ENCODE data around the gene DSC2.

The DSC2 gene

DNA sequence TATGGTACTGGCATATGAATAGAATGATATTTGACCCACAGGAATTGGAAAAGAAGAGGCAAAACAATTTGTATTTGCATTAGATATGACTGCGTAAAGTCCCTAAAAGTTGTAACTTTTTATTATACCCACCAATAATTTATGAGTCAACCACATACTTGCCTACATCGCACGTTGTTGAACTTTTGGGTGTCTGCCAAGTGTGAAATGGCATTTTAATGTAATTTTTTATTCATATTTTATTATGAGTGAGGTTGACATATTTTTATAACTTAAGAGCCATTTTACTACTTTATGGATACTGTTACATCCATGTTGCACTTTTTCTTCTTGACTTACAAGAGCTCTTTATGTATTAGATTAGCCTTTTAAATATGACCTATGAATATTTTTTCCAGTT, 4.6 kb downstream of the DSC2 start:
- no peak for DNase-seq

DNA sequence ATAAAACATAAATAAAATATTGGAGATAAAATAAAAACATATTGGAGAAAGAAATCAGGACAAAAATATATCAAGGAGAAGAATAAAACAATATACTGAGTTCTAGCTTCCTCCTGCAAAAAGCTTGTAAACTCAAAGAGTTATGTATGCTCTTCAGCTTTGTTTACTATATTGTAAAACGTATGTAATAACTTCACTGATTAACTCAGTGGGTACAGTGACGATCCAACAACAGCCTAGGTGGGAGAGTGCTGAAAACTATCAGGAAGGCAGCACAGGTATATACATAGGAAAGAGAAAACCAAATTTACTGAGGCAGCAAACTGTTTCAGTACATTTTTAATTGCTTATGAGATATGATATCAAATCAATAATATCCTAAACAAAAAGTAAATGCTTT, 8.3 kb downstream of the DSC2 start:
- no peak for DNase-seq

DNA sequence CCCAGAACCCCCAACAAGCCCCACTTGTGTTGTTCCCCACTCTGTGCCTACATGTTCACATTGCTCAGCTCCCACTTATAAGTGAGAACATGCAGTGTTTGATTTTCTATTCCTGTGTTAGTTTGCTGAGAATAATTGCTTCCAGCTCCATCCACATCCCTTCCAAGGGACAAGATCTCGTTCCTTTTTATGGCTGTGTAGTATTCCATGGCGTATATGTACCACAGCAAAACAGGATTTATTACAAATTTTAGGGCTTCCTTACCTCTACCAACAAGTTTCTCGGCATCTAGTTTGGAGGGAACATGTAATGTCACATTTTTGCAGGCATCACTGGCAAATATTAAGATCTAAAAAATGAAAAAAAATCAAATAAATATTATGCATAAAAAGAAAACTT, 8.9 kb downstream of the DSC2 start:
- DNase-seq = no peak

DNA sequence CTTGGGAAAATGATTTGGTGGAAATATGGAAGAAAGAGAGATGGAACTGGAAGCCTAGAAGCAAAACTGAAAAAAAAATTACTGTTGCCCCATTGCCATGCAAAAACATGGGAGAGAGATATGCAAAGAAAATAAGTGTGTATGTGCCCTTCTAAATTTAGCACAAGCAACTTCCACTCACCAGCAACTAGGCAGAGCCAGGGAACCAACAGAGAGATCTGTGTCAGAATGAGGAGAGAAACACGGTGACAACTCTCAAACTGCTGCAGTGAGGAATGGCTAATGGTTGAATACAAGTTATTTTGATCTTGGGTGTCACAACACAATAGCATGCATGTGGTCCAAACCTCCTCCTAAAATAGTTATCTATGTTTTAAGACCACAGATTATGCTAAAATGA, 10.9 kb downstream of the DSC2 start:
- DNase-seq = no peak

DNA sequence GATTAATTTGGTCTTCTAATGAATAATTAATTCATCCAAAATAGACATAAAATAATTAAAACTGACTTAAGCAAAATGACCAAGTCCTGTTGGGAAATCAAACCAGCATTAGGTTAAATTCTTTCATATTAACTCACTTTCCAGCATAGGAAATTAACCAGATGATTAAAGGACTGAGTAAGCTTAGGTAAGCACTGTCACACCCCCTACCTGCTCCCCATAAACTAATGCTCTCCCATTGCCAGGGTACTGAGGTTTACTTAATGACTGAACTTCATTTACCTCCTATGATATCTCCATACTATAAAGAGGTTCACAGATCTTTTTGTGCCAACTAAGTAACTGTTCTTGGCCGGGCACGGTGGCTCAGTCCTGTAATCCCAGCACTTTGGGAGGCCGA, 13.7 kb downstream of the DSC2 start:
- no peak for DNase-seq

DNA sequence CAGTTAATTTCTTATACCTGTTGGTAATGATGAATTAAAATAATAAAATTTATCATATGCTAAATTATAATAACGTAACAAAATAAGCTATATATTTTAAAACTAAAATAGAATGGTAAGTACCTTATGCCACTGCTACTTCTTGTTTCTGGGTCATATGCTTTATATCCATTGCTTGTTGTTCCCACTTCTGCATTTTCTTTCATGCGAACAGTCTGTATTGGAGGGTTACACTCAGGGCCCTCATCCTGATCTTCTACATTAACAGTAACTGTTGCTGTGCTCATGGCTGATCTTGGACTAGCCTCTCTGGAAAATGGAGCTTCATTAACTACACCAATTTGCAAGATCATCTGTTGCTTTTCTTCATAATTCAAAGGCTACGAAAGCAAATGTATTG, 22.2 kb downstream of the DSC2 start:
- no peak for DNase-seq

DNA sequence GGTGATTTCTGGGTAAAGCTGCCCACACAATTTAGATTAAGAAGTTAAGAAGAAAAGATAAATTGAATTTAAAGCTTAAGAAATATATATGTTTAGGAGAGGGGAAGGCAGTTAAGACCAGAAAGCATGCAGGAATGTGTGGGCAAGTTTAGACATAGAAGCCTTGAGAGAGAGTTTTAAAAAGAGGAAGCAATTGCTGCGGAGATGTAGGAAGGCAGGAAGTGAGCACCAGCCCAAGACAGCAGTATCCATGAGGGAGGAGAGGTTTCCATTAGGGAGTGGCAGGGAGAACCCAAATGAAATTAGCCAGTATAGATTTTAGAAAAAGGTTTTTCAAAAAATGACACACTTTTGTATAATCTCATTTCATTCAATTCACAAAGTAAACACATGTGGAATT, 24.3 kb downstream of the DSC2 start:
- no peak for DNase-seq

DNA sequence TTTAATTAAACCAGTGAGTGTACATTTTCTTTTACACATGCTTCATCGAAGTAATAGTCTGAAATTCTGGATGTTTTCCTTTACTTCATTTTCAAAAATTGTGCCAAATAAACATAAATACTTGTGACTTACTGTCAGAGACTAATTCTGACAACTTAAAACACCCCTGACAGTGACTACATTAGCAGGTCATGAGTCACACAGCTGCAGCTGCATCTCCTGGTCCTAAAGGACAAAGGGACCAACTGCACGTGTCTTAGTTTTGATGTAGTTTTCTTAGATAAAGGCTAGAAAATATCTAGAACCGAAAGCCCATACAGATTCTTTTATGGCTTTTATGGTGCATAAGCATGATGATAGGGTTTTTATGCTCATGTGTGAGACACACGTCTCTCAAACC, 30.0 kb downstream of the DSC2 start:
- DNase-seq = no peak

DNA sequence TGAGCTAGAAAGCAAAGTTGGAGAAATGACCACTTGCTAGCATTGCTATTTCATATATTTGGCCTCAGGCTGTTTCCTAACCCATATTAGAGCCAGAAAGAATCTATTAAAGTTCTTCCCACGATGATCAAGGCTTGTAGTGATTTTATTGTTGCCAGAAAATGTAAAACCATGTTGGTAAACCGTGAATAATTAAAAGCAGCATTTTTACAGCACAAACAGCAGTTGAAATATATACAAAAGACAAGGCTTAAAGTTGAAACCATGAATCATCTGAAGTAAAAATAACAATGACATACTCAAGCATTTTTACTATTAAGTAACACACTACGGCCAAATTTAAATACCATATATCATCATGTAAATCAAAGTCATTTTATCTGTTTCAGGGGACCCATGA, 32.0 kb downstream of the DSC2 start:
- DNase-seq = no peak

DNA sequence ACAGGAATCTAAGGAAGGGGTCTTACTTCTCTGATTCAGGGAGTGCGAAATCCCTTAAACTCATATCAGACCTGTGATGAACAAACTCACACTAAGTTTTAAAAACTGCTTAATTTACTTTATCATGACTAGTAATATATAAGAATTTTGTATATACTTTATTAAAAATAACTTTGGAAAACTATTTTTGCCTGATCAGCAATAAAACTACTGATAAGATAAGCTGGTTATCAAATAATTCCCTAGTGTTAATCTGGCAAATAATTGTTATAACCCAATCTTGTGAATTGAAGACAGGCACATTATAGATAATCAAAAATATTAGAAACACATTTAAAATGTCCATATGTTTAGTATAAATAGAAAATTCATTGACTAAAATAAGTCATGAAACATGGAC, 36.0 kb downstream of the DSC2 start:
- DNase-seq = no peak

DNA sequence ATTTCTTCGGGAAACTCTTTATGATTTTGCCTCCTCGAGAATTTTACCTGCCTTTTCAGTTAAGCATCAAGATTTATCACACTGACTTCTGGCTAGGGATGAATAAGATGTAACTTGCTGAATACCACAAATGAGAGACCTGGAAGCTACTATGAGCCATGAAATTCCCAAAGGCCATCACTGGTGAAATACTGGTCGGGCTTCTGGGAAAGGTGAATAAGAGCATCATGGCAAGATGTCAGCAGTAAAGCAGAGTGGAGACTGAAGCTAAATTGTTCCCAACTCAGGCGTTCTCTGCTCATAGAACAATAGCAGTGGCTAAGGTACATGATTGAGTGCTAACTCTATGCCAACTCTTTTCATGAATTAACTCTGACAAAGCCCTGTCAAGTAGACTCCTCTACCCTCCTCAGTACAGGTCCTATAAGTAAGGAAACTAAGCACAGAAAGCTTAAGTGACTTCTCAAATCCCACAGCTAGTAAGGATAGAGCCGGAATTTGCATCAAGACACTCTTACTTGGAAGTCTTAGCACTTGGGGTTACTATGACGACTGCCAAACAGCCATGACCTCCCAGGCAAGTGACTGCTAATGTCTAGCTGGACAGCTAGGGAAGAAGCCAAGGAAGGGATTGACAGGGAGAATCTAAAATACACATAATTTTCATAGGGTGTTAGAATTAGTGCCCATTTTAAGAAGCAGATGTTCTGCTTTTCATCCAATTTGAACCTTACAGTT, 37.0 kb downstream of the DSC2 start:
- DNase-seq = peak; percentile 13

DNA sequence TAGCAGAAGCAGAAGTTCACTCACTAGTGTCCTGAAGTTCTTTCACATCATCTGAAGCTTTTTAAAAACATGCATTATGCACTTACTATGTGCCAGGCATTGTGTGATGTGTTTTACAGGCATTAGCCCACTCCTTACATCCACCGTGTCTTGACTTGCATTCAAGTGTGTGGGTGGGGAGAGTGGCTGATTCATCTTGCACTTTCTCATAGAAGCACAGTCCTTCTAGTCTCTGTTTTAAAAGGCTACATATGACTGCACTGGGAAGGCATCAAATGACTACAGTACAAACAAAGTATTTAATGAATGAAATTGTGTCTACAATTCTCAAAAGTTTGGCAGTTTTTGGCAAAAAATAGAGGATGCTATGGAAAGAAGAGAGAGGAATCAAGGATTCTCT, 38.1 kb downstream of the DSC2 start:
- DNase-seq = no peak

DNA sequence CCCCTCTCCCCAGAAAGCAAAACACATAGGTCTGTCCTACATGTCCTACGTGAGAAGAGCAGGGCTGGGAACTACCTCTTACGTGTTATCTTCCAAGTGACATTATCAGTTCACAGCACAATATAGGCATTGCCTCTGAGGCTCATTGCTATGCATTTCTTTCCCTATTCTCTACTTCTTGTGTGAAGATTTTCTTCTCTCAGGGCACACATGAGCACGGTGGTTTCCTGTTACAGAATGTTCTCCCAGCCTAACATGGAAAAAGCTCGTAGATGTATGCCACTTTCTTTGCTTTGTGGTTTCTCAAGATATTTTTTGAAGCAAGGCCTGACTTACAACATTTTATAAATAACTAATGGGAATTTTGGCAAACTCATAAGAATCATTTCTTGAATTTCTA, 40.3 kb downstream of the DSC2 start:
- no peak for DNase-seq

DNA sequence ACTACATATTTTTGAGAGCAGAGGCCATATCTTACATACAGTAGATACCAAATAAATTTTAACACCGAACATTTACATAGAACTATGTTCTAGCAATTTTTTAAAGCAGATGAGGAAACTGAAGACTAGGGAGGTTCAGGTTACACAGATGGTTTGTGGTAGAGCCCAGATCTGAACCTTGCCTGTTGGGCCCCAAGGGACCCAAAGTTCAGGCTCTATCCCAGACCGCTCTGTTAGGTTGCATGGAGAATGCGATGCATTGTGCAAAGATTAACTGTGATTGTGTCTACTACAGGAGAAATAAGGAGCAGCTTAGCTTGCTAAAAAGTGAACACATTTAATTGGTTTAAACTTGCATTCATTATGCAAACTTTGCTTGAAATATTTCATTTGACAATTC, 43.3 kb downstream of the DSC2 start:
- no peak for DNase-seq

DNA sequence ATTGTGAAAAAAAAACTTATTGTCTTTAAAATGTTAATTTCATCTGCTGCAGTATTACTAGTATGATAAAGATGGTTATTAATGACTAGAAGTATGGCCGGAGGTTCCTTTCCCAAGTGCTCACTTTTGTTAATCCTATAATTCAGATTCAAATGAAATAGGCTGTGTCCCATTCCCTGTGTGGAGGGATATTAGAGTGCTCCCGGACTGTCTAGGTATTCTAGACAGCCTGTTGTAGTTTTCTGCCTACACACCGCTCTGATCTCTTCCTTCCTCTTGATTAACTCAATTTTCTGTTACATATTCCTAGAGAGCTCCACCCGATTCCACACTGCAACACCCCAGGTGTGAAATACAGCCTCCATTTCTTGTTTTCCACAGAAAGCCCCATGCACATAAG, 44.3 kb downstream of the DSC2 start:
- no peak for DNase-seq

DNA sequence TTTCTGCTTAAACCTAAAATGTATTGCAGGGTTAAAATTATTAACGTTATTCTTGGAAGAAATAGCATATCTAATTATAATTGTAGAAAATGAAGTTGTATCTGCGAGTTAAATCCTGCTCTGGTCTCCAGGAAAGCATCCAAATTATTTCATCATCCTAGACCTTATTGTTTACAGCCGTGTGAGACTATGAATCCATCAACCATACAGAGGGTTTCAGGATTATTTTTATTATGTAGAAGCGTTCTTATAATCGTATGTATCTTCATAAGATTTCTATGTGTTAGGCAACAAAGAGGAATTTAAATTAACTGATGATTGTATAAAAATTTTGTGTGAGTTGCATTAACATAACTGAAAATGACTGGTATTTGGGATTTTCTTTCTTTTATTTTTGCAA, 45.2 kb downstream of the DSC2 start:
- no peak for DNase-seq

DNA sequence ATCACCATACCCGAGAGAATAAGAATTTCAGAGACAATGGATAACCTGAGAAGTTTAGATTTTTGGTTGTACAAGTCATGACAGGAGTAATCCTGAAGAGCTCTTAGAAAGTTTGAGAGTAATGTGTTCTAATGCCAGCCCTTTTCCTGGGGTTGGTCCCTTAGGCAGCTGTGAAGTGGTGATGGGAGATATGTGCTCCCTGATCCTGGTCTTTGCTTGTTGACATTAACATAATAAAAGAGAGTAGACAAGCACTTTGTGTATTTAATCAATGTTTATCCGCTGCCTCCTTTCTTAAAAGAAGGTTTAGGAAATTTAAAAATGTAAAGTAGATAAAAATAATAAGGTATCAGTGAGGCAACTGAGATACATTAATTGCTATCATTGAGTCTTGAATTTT, 45.9 kb downstream of the DSC2 start:
- no peak for DNase-seq

DNA sequence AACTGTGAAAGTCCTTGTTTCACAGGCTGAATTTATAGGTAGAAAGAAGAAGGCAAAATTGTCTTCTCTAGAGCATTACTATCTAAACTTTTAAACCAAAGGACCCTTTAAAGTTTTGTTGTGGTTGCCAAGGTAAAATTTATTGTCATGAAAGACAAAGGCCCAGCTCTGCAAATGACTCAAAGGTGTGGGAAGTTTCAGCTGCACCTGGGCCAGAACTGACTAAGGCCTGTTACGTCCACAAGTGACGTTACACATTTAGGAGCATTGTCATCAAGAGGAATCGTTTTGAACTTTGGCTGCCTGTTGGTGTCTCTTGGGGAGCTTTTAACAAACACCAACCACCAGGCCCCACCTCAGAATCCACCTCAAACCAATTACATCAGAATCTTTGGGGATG, 51.6 kb downstream of the DSC2 start:
- no peak for DNase-seq

DNA sequence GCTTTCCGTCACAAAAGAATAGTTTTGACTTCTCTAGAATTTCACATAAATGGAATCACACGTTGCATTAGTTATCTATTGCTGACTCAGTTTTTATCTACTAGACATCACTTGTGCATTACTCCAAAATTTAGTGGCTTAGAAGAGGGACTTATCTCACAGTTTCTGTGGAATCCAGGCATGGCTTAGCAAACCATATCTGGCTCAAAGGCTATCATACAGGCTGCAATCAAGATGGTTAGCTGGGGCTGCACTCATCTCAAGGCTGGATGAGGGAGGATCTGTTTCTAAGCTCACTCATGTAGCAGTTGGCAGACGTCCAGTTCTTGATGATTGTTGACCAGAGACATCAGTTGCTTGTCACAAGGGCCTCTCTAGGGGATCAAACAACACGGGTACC, 53.0 kb downstream of the DSC2 start:
- DNase-seq = peak; percentile 82

DNA sequence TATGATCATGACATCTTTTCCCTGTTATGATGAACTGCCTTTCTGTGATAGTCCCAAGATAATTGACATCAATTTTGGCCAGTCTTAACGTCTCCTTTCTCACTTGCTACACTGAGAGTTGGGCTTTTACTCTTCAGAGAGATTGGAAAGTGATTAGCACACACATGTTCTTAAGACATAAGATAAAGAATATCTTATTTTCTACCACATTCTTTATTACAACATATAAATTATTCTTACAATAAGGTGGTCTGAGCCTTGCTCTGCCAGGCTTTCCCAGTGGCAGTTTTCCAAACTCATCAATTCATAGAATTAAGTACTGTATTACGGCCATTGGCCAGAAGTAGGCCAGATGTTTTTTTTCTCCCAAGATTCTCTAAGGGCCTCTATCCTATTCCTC, 54.0 kb downstream of the DSC2 start:
- DNase-seq = no peak

DNA sequence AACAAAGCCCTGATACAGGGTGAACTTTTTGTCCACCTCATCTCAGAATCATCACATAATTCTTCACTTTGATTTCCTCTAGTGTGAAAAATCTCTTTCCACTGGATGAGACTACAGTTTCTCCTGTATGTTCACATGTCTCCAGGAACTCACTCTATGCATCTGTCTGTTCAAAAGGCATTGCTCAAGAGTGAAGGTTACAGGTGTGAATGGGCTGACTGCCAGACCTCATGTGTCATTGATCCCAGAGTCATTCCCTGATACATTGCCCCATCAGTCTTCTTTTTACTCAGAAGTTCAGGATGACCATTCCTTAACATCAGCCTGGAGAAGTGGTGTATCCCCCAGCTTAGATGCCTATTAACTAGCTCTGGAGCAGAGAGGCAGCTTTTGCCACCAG, 55.3 kb downstream of the DSC2 start:
- DNase-seq = no peak

DNA sequence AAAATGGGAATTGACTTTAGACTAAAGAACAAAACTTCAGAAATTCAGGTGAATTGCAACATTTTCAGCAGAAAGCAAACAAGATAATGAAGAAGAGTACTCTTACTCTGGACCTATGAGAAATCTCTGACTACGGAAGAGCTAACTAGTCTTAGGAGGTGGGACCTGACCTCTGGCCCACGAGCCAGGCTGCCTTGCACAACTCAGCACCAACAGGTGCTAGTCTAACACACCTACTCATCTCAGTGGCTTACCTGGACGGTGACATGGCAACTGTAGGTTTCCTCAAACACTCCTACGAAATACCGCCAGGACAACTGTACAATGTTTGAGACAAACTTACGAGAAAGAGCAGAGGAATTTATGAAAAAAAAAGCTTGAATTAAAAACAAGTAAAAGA, 56.6 kb downstream of the DSC2 start:
- no peak for DNase-seq

DNA sequence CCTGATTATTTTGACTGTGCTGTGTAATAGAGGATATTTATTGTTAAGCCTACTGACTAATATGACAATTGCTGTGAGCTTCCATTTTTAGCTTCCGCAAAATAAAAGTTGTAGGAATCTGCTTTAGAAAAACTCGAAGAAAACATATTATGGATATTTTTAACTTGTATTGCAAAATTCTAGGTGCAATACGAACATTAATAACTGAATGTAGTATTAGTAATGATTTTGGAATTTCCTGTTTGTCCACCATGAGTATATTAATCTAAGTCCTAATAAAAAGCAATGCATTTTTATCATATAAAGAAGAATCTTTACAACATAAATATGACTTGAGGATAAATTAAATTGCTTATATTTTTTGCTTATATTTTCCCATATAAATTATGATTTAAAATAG, 57.3 kb downstream of the DSC2 start:
- no peak for DNase-seq

DNA sequence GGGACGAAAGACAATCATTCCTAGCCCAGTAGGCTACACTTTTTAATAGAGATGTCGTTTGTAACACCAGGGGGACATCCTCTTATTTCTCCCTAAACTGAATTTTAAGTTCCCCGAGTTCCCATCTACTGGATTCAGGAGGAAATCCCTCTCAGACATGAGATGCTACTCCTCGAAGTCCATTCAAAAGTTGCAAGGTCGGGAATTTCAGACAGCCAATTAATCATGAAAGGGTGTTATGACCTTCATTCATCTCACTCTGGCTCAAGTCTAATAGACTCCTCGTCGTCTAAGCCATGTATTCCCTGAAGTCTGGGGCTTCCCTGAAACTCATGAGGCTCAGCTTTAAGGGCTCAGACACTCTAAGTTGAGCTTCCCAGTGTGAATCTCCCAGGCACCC, 58.5 kb downstream of the DSC2 start:
- no peak for DNase-seq

DNA sequence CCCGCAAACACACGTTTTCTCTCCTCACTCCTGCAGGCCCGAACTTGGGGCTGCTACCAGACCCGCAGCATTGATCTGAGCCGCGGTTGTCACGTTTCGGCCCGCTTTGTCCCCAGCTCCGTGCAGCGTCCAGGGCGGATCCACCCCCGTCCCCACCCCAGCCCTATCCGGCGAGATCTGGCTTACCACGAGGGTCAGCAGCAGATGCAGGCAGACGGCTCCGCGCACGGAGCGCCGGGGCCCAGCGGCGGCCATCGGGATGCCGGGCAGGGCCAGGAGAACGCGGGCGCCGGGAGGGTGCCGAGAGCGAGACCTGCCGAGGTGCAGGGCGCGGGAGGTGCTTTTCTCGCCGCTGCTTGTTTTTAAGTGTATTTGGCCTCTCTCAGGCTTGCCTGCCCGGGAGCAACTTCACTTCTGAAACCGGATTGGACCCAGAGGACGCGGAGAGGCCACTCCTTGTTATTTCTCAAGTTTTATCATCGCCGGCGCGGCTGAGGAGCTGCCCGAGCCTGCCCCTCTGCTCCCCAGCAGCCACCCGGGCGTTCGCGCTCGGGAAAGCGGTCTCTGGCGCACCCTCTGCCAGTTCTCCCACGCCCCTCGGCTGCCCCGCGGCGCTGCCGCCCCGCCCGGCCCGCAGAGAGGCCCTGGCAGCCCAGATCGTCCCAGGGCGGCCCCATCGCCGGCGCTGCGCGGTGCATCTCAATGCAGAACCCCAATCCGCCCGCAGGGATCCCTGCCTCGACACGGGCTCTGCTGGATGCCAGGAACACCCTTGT, 59.6 kb downstream of the DSC2 start, which contains the start of gene DSC3:
DSC3 (minus strand) TSS at position 337 of the 776 bp plus-strand sequence; CDS start at position 255, 82 bp downstream.
- DNase-seq = peak; percentile 64

Data from DMS53 (cell line).